SH-SY5Y (cell line): ENCODE data around the gene ZBTB4.

Experiments used
- GATA2 ChIP-seq: IDR thresholded peaks from 2 replicates; pipeline ENCODE4 v1.6.1; 2011; ENCODE audit warnings: mild to moderate bottlenecking, low read depth, low read length
- GATA3 ChIP-seq: IDR thresholded peaks from 2 replicates; pipeline ENCODE4 v1.6.1; 2011; ENCODE audit warnings: low read depth, mild to moderate bottlenecking, low read length, moderate library complexity

The ZBTB4 gene

DNA sequence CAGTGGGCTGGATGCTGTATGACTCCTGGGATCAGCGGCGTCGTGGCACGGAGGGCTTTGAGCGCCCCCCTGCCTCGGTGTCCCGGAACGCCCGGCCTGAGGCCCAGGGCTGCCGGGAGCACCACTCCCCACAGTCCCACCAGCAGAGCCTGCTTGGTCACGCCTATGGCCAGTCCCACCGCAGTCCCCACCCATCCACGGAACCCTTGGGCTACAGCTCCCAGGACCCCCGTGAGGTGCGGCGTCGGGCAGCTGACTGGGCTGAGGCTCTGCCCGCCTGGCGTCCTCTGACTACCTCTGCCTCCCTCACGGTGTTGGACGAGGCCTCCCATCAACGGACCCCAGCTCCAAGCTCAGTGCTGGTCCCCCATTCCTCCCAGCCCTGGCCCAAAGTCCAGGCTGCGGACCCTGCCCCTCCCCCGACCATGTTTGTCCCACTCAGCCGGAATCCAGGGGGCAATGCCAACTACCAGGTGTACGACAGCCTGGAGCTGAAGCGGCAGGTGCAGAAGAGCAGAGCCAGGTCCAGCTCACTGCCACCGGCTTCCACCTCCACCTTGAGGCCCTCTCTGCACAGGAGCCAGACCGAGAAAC lies 52.4 kb downstream of the ZBTB4 start:
- no peak for TF ChIP-seq GATA3
- TF ChIP-seq GATA2, result no peak

DNA sequence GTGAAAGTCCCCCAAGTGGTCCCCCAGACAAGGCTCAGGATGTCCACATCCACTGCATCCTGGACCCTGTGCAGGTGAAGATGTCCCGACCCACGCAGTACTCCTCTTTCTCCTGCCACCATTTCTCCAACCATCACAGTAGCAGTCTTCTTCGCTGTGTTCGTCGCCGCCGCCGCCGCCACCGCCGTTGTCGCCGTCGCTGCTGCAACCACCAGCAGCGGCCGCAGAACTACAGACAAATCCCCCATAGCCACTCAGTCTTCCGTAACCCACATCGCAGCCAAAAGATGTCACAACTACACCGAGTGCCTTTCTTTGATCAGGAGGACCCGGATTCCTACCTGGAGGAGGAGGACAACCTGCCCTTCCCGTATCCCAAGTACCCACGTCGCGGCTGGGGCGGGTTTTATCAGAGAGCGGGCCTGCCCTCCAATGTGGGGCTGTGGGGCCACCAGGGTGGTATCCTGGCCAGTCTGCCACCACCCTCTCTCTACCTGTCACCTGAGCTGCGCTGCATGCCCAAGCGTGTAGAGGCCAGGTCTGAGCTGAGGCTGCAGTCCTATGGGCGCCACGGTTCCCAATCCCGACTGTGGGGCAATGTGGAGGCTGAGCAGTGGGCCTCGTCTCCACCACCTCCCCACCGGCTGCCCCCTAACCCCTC lies 53.1 kb downstream of the ZBTB4 start:
- TF ChIP-seq GATA2 (no peak), GATA3 (no peak)

DNA sequence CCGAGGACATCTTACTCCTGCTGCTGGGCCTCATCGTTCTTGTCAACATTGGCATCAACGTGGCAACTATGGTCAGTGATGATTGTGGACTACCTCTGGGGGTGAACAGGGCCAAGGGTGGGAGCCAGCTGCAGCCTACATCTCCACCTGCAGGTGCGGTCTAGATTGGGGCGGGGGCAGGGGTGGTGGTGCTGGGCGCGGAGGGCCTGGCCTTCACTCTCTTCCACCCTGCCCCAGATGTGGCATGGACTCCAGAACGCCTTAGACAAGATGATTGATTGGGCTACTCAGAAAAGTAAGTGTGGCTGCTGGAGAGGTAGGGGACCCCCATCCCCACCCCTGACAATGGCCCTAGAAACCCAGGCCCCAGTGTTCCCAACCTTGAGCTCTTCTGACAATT lies 53.7 kb downstream of the ZBTB4 start:
- no peak for TF ChIP-seq GATA3
- TF ChIP-seq GATA2, result no peak

DNA sequence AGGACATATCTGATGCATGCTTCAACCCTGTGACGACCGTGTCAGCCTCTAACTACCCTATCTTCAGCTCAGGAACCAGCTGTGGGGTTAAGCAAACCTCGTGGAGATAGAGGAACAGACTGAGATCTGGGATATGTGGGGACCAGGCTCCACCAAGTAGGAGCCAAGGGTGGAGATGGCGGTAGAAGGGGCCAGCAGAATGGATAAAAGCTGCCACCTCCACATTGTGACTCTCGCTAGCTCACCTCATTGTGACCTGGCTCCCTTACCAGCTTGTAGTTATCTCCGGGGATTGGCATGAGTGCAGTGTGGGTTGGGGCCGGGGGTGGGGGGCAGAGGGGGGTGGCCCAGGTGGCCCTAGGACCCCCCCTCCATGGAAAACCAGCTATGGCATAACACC lies 54.1 kb downstream of the ZBTB4 start, which contains the start of gene SPEM2:
Gene SPEM2 (plus strand): TSS at position 301 of the 400 bp plus-strand sequence. CDS start 73 bp downstream, at position 374.
- no peak for TF ChIP-seq GATA2
- no peak for TF ChIP-seq GATA3

DNA sequence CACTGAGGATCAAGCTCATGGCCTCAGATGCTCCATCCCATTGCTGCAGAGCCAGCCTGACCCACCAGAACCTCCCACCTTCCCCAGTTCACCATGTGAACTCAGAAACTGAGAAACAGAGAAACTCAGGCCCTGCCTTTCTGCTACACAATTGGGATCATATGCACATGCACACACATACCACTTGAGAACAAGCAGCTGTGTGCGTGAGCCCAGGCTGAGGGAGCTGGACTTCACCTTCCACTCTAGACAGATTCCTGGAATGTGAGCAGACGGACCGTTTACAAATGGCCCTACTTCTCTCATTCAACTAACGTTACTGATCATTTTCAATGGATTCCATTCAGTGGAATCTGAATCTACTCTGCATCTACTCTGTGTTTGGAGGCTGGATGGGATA lies 55.8 kb downstream of the ZBTB4 start:
- TF ChIP-seq GATA2 (no peak), GATA3 (no peak)

DNA sequence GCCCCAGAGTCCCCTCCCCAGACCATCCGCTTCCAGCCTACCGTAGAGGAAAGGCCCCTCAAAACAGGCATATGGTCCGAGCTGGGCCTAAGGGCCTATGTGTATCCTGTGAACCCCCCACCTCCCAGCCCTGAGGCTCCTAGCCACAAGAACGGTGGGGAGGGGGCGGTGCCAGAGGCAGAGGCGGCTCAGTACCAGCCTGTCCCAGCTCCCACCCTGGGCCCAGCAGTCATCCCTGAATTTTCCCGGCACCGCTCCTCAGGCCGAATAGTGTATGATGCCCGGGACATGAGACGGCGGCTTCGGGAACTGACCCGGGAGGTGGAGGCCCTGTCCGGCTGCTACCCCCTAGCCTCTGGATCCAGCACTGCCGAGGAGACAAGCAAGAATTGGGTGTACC lies 58.2 kb downstream of the ZBTB4 start:
- TF ChIP-seq GATA2, result no peak
- no peak for TF ChIP-seq GATA3

DNA sequence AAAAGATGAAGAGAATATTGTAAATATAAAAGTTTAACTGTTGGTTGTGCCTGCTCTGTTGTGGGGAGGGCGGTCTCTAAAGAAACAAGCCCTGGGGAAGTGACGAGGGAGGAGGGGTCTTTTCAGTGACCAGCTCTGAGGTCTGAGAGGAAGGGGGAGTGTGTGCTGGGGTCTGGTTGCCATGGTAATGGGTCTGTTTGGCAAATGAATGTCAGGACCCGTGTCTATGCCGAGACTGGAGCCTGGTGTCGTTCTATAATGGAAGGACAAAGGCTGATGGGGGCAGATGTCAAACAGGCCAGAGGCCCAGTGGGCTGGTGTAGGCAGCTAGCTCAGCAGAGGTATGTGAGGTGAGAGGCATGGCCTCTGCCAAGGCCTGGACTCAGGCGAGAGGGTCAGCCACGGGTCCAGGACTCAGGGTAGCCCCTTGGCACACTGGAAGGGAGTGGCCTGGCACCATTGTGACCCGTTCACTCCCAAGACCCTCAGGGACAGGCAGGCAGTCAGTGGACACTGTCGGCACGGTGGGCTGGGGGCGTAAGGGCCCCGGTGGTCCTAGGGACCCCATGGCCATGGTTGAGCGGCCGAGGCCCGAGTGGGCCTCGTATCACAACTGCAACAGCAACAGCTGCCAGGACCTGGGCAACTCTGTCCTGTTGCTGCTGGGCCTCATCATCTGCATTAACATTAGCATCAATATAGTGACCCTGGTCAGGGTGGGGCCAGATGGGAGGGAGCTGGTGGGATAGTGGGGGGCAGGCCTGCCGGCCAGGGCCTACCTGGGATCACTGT lies 59.4 kb downstream of the ZBTB4 start, which contains the start of gene SPEM1:
Gene SPEM1 (plus strand): TSS at position 506 of the 792 bp plus-strand sequence. CDS start 61 bp downstream, at position 567.
- TF ChIP-seq GATA2 (no peak), GATA3 (no peak)

DNA sequence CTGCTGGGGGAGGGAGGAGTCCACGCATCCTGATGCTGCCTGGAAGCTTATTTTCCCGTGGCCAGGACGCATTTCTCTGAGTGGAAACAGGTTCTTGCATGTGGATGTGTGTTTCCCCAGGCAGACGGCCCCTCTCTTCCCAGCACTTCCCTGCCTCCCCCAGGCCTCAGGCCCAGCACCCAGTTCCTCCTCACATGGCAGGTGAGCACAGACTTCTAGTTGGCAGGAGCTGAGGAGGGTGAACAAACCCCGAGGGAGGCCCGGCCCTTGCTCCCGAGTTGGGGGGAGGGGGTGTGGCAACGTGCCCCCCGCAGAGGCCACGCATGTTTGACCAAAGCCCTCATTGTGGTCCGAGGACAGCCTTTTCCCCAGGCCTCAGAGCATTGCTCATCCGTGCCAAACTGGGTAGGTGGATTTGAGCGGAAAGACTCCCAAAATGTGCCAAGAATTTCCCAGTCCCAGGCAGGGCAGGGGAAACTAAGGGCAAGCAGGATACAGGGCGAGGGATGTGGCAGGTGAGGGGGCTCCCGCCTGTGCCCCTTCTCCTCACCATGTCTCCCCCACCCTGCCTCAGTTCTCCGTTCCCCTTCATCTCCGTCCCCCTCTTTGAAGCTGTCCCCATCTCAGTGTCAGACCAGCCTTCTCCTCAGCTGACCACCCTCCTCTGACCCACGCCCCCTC lies 60.8 kb downstream of the ZBTB4 start:
- no peak for TF ChIP-seq GATA2
- no peak for TF ChIP-seq GATA3

DNA sequence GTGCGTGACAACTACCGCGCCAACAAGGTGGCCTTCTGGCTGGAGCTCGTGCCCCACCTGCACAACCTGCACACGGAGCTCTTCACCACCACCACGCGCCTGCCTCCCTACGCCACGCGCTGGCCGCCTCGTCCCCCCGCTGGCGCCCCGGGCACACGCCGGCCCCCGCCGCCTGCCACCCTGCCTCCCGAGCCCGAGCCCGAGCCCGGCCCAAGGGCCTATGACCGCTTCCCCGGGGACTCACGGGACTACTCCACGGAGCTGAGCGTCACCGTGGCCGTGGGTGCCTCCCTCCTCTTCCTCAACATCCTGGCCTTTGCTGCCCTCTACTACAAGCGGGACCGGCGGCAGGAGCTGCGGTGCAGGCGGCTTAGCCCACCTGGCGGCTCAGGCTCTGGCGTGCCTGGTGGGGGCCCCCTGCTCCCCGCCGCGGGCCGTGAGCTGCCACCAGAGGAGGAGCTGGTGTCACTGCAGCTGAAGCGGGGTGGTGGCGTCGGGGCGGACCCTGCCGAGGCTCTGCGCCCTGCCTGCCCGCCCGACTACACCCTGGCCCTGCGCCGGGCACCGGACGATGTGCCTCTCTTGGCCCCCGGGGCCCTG lies 62.3 kb downstream of the ZBTB4 start:
- TF ChIP-seq GATA2 (no peak), GATA3 (no peak)

DNA sequence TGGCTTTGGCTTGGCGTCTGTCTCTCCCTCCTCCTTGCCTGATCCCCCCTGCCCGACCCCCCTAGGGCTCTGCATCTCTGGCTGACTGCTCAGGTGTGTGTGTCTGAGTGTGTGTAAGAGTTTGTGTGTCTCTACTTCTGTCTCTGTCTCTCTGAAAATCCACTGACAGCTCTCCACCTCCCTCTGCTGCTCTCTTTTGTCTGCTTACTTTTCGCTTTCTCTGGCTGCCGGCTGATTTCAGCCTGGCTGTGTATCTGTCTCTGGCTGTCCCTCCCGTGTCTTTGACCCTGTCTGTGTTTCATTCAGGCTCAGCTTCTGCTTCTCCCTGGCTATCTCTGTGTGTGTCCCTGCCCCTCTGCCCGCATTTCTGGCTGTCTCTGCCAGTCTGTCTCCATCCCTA lies 63.1 kb downstream of the ZBTB4 start:
- TF ChIP-seq GATA2, result no peak
- no peak for TF ChIP-seq GATA3

DNA sequence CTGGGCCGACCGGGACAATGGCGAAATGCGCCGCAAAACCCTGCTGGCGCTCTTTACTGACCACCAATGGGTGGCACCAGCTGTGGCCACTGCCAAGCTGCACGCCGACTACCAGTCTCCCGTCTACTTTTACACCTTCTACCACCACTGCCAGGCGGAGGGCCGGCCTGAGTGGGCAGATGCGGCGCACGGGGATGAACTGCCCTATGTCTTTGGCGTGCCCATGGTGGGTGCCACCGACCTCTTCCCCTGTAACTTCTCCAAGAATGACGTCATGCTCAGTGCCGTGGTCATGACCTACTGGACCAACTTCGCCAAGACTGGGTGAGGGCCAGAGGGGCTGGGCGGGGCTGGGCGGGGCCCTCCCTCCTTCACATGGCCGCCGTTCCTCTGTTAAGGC lies 63.6 kb downstream of the ZBTB4 start:
- TF ChIP-seq GATA2, result no peak
- TF ChIP-seq GATA3, result no peak

DNA sequence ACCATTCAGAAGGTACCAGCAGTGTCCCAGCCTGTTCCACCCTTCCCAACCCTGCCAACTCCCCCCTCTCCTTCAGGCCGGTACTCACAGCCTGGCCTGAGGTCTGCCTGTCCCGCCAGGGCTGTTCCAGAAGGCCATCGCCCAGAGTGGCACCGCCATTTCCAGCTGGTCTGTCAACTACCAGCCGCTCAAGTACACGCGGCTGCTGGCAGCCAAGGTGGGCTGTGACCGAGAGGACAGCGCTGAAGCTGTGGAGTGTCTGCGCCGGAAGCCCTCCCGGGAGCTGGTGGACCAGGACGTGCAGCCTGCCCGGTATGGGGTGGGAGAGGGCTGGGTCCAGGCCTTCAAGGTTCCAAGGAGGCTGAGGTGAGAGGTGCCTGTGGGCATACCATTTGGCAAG lies 64.6 kb downstream of the ZBTB4 start:
- TF ChIP-seq GATA2, result no peak
- no peak for TF ChIP-seq GATA3

DNA sequence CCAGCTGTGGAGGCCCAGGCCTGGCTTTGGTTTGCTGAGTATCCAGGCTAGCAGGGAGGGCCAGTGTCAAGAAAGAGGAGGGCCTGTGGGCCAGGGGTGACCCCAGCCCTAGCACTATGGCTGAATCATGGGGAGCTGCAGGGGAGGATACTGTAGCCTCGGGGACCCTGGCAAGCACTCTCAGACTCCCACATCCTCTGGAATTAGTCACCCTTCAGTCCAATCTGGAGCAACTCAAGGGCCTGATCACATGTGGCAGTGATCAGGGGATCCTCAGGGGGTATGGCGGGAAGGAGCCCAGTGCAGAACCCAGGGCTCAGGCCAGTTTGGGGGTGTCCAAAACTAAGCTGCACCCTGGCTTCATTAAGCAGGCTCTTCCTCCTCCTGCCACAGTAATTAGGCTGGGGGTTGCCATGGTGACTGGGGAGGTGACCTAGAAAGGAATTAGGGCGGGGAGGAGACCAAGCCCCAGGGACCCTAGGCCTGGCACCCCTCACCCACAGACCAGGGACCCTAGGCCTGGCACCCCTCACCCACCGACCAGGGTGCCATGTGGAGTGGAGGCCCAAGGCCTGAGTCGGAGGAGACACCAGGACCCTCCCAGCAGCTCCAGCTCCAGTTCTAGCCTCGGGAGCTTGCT lies 66.0 kb downstream of the ZBTB4 start:
- TF ChIP-seq GATA3, result no peak
- TF ChIP-seq GATA2, result no peak
